ENCODE measurements around the gene ATP8A2. TPM values are rescaled to one million over a fixed set of nuclear protein-coding genes. Genes with fewer than 3 reads are reported as not detected.

ATP8A2 gene
- total and polyA plus RNA-seq, 4 donors = 0.01 to 0.08 (median 0.05) TPM; not detected in 1

DNA sequence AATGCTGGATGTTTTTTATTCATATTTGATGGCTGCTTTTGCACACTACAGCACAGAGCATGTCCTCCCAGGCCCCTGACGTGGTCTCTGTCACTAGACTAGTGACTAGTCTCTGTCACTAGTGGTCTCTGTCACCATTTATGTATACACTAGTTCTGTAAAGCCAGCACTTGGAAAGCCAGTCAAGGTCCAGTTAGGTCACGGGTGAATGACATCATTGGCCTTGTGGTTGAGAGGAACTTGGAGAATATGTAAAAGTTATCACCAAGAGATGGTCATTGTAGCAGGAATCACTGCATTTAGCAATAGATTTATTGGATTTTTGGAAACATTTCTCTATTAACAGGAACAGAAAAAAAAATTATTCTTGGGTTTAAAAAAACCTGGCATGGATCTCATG, 607.2 kb downstream of the ATP8A2 start:
- Histone ChIP-seq H3K9me3 (ENCODE audit: control insufficient read depth in 4 of 4, low read length in 3 of 4) (no peaks in the 10 kb centered on the region), H3K27ac (ENCODE audit: low read depth in 1 of 2, low read length in 2 of 2) (no peak overlapping the region), H3K9ac (ENCODE audit: low read depth in 1 of 2, low read length in 2 of 2) (no peak overlapping the region), H3K27me3 (ENCODE audit: control insufficient read depth in 4 of 4, insufficient read depth in 4 of 4, low read length in 3 of 4) (peaks cover 0 to 13% (median 0%) of the 10 kb centered on the region in 4 donors), H3K36me3 (ENCODE audit: control insufficient read depth in 4 of 4, insufficient read depth in 3 of 4, low read depth in 1 of 4, low read length in 3 of 4) (no peaks in the 10 kb centered on the region), H3K4me3 (ENCODE audit: low read depth in 1 of 3, low read length in 3 of 3) (no peak overlapping the region), H3K4me1 (ENCODE audit: control insufficient read depth in 4 of 4, insufficient read depth in 4 of 4, low read length in 3 of 4) (no peaks in the 10 kb centered on the region)
- 80% methylated on average over 2 of the region's 2 CpGs for WGBS
- no peak for DNase-seq (ENCODE audit: low spot score)
- TF ChIP-seq RAD21 (IDR thresholded peaks at IDR 0.05) = no peak
- TF ChIP-seq EGR1 (IDR thresholded peaks at IDR 0.05; ENCODE audit: low read depth in 2 of 2) = no peak
- TF ChIP-seq GABPA (IDR thresholded peaks at IDR 0.05 in 1 of 2, conservative IDR thresholded peaks at IDR 0.05 in 1 of 2) = no peak
- no peak for TF ChIP-seq NR2F2 (IDR thresholded peaks at IDR 0.05)
- TF ChIP-seq TAF1 (conservative IDR thresholded peaks at IDR 0.05) = no peak
- no peak for TF ChIP-seq RXRA (IDR thresholded peaks at IDR 0.05)
- no peak for TF ChIP-seq SP1 (IDR thresholded peaks at IDR 0.05)
- no peak for TF ChIP-seq YY1 (IDR thresholded peaks at IDR 0.05)
- no peak for TF ChIP-seq HNF4G (IDR thresholded peaks at IDR 0.05)
- TF ChIP-seq, protein P1, sequence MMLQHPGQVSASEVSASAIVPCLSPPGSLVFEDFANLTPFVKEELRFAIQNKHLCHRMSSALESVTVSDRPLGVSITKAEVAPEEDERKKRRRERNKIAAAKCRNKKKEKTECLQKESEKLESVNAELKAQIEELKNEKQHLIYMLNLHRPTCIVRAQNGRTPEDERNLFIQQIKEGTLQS (IDR thresholded peaks at IDR 0.05) = no peak
- TF ChIP-seq, protein P2, sequence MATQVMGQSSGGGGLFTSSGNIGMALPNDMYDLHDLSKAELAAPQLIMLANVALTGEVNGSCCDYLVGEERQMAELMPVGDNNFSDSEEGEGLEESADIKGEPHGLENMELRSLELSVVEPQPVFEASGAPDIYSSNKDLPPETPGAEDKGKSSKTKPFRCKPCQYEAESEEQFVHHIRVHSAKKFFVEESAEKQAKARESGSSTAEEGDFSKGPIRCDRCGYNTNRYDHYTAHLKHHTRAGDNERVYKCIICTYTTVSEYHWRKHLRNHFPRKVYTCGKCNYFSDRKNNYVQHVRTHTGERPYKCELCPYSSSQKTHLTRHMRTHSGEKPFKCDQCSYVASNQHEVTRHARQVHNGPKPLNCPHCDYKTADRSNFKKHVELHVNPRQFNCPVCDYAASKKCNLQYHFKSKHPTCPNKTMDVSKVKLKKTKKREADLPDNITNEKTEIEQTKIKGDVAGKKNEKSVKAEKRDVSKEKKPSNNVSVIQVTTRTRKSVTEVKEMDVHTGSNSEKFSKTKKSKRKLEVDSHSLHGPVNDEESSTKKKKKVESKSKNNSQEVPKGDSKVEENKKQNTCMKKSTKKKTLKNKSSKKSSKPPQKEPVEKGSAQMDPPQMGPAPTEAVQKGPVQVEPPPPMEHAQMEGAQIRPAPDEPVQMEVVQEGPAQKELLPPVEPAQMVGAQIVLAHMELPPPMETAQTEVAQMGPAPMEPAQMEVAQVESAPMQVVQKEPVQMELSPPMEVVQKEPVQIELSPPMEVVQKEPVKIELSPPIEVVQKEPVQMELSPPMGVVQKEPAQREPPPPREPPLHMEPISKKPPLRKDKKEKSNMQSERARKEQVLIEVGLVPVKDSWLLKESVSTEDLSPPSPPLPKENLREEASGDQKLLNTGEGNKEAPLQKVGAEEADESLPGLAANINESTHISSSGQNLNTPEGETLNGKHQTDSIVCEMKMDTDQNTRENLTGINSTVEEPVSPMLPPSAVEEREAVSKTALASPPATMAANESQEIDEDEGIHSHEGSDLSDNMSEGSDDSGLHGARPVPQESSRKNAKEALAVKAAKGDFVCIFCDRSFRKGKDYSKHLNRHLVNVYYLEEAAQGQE (IDR thresholded peaks at IDR 0.05) = no peak
- TF ChIP-seq, protein P3, sequence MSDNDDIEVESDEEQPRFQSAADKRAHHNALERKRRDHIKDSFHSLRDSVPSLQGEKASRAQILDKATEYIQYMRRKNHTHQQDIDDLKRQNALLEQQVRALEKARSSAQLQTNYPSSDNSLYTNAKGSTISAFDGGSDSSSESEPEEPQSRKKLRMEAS (IDR thresholded peaks at IDR 0.05) = no peak
- TF ChIP-seq FOXA1 (IDR thresholded peaks at IDR 0.05) = no peak
- TF ChIP-seq, protein P4, sequence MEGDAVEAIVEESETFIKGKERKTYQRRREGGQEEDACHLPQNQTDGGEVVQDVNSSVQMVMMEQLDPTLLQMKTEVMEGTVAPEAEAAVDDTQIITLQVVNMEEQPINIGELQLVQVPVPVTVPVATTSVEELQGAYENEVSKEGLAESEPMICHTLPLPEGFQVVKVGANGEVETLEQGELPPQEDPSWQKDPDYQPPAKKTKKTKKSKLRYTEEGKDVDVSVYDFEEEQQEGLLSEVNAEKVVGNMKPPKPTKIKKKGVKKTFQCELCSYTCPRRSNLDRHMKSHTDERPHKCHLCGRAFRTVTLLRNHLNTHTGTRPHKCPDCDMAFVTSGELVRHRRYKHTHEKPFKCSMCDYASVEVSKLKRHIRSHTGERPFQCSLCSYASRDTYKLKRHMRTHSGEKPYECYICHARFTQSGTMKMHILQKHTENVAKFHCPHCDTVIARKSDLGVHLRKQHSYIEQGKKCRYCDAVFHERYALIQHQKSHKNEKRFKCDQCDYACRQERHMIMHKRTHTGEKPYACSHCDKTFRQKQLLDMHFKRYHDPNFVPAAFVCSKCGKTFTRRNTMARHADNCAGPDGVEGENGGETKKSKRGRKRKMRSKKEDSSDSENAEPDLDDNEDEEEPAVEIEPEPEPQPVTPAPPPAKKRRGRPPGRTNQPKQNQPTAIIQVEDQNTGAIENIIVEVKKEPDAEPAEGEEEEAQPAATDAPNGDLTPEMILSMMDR (IDR thresholded peaks at IDR 0.05; ENCODE audit: low read depth, low read length, missing input control) = no peak
- TF ChIP-seq JUND (IDR thresholded peaks at IDR 0.05) = no peak
- no peak for TF ChIP-seq HNF4A (conservative IDR thresholded peaks at IDR 0.05)
- TF ChIP-seq FOXA2 (IDR thresholded peaks at IDR 0.05) = no peak
- TF ChIP-seq, protein P5, sequence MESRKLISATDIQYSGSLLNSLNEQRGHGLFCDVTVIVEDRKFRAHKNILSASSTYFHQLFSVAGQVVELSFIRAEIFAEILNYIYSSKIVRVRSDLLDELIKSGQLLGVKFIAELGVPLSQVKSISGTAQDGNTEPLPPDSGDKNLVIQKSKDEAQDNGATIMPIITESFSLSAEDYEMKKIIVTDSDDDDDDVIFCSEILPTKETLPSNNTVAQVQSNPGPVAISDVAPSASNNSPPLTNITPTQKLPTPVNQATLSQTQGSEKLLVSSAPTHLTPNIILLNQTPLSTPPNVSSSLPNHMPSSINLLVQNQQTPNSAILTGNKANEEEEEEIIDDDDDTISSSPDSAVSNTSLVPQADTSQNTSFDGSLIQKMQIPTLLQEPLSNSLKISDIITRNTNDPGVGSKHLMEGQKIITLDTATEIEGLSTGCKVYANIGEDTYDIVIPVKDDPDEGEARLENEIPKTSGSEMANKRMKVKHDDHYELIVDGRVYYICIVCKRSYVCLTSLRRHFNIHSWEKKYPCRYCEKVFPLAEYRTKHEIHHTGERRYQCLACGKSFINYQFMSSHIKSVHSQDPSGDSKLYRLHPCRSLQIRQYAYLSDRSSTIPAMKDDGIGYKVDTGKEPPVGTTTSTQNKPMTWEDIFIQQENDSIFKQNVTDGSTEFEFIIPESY (IDR thresholded peaks at IDR 0.05) = no peak

Measured in liver (tissue), 9 donors.